Measurements from ENCODE around the gene CD226.
"Not testable (repeated sequence)": the region's sequence is repeated elsewhere in the genome, so short reads cannot be mapped to it uniquely, and the experiment has no call there.

The CD226 gene

GRCh38 chr18:69947361-69948133, at the start of gene CD226:
TSS of gene CD226 (minus strand) at chr18:69947873. CDS start at chr18:69947406, 467 bp downstream.
- no peak for DNase-seq

GRCh38 chr18:69996951-69997798, 49.5 kb upstream of the CD226 start:
- DNase-seq: no peak

GRCh38 chr18:69996417-69996816, 48.7 kb upstream of the CD226 start:
- no peak for DNase-seq

- no peak for DNase-seq
Observed at GRCh38 chr18:69995774-69996173, 48.1 kb upstream of the CD226 start.

GRCh38 chr18:69992776-69993175, 45.1 kb upstream of the CD226 start:
- peak; percentile 3 for DNase-seq

GRCh38 chr18:69987870-69988269, 40.2 kb upstream of the CD226 start:
- no peak for DNase-seq

- DNase-seq: no peak
Observed at GRCh38 chr18:69985239-69985638, 37.6 kb upstream of the CD226 start.

- no peak for DNase-seq
Observed at GRCh38 chr18:69982417-69982816, 34.7 kb upstream of the CD226 start.

GRCh38 chr18:69981948-69982347, 34.3 kb upstream of the CD226 start:
- no peak for DNase-seq

GRCh38 chr18:69980982-69981804, 33.5 kb upstream of the CD226 start:
- no peak for DNase-seq

- no peak for DNase-seq
Observed at GRCh38 chr18:69980509-69980908, 32.8 kb upstream of the CD226 start.

- DNase-seq: no peak
Observed at GRCh38 chr18:69978732-69979715, 31.4 kb upstream of the CD226 start.

GRCh38 chr18:69975294-69975693, 27.6 kb upstream of the CD226 start:
- not testable (repeated sequence) for DNase-seq

GRCh38 chr18:69974365-69974764, 26.7 kb upstream of the CD226 start:
- no peak for DNase-seq

- DNase-seq: no peak
Observed at GRCh38 chr18:69969491-69969890, 21.8 kb upstream of the CD226 start.

GRCh38 chr18:69968039-69968438, 20.4 kb upstream of the CD226 start:
- DNase-seq: no peak

- DNase-seq: no peak
Observed at GRCh38 chr18:69963196-69963595, 15.5 kb upstream of the CD226 start.

GRCh38 chr18:69961718-69962117, 14.0 kb upstream of the CD226 start:
- DNase-seq: no peak

GRCh38 chr18:69958422-69958821, 10.7 kb upstream of the CD226 start:
- DNase-seq: no peak

GRCh38 chr18:69957747-69958146, 10.1 kb upstream of the CD226 start:
- no peak for DNase-seq

- DNase-seq: no peak
Observed at GRCh38 chr18:69956665-69957620, 9.3 kb upstream of the CD226 start.
